CD4-positive, alpha-beta T cell treated with Interleukin-21 for 1 hour (primary cell): ENCODE data around the gene CYTH3.
"Not testable (repeated sequence)": the region's sequence is repeated elsewhere in the genome, so short reads cannot be mapped to it uniquely, and the experiment has no call there.

Experiments
- DNase-seq: peaks from one replicate; pipeline ENCODE4 v3.0.0-alpha.2; 2020

Gene CYTH3

GRCh38 chr7:6164491-6164890 lies 107.9 kb downstream of the CYTH3 start:
- no peak for DNase-seq

GRCh38 chr7:6164010-6164409 lies 108.4 kb downstream of the CYTH3 start:
- no peak for DNase-seq

GRCh38 chr7:6163402-6163801 lies 109.0 kb downstream of the CYTH3 start:
- no peak for DNase-seq

GRCh38 chr7:6162650-6163366 lies 109.6 kb downstream of the CYTH3 start:
- no peak for DNase-seq

GRCh38 chr7:6162331-6162620 lies 110.1 kb downstream of the CYTH3 start:
- DNase-seq: no peak

- DNase-seq: no peak
Measured at GRCh38 chr7:6161463-6162330, 110.7 kb downstream of the CYTH3 start.

GRCh38 chr7:6160191-6160623 lies 112.2 kb downstream of the CYTH3 start:
- DNase-seq: no peak

- no peak for DNase-seq
Measured at GRCh38 chr7:6159524-6160031, 112.8 kb downstream of the CYTH3 start.

GRCh38 chr7:6159097-6159483 lies 113.3 kb downstream of the CYTH3 start:
- no peak for DNase-seq

GRCh38 chr7:6158424-6159096 lies 113.9 kb downstream of the CYTH3 start:
- no peak for DNase-seq

- no peak for DNase-seq
Measured at GRCh38 chr7:6157685-6158423, 114.6 kb downstream of the CYTH3 start.

- DNase-seq: no peak
Measured at GRCh38 chr7:6156734-6157133, 115.7 kb downstream of the CYTH3 start.

- DNase-seq: no peak
Measured at GRCh38 chr7:6155596-6155995, 116.8 kb downstream of the CYTH3 start.

GRCh38 chr7:6154542-6155404 lies 117.7 kb downstream of the CYTH3 start:
- DNase-seq: no peak

- DNase-seq: no peak
Measured at GRCh38 chr7:6153646-6154541, 118.5 kb downstream of the CYTH3 start.

GRCh38 chr7:6151994-6152735 lies 120.3 kb downstream of the CYTH3 start:
- DNase-seq: no peak

GRCh38 chr7:6151527-6151926 lies 120.9 kb downstream of the CYTH3 start:
- not testable (repeated sequence) for DNase-seq

- no peak for DNase-seq
Measured at GRCh38 chr7:6149996-6150395, 122.4 kb downstream of the CYTH3 start.

- no peak for DNase-seq
Measured at GRCh38 chr7:6148724-6149360, 123.6 kb downstream of the CYTH3 start.

GRCh38 chr7:6147627-6148026 lies 124.8 kb downstream of the CYTH3 start:
- no peak for DNase-seq
